ENCODE data around the gene PANX3.

GRCh38 chr11:124669193-124669592, 58.0 kb downstream of the PANX3 start:
- TF ChIP-seq CTCF (IDR thresholded peaks at IDR 0.05) (peak; percentile 76 to 87 (median 84)), POLR2A (IDR thresholded peaks at IDR 0.05) (no peak)

Data from uterus (tissue), 2 donors.